HG02973 (cell line): ENCODE data around the gene CD59.
A peak's percentile ranks its signal among the peaks of the same experiment; 100 is the strongest.
"Not testable (repeated sequence)": the region's sequence is repeated elsewhere in the genome, so short reads cannot be mapped to it uniquely, and the experiment has no call there.

Source experiments
- ATAC-seq: cut with Tn5 transposase; IDR thresholded peaks from one replicate; pipeline ENCODE4 v1.9.1; 2021; ENCODE audit warnings: moderate library complexity; ENCODE audit not compliant: unreplicated experiment

Gene CD59

DNA sequence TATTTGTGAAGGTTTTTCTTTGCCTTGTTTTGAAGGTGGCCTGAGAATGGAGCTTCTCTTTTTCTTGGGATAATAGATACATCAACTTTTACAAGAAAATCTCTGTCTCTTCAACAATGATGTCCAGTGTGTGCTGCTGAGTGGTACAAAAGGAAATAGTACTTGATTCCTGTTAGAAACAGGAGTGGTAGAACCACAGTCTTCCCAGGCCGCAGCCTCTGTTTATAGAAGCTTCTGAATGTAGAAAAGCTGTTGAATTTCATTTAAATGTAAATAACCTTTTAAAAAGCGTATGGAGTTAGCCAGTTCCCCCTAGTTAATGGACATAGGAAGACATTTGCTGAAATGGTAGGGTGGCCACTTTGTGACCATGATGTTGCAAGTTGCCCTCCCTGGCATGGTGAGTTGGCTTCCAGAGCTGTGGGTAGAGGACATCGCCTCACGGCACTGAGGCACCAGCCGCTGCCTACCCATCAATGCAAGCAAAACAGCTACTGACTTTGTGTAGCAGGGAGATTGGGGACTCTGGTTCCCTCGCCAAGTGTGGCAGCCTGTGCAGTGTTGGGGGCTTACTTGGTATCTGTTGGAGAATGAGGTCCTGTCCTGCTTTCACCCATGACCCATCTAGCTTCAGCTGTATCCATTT is 67.1 kb downstream of the CD59 start:
- ATAC-seq: no peak

DNA sequence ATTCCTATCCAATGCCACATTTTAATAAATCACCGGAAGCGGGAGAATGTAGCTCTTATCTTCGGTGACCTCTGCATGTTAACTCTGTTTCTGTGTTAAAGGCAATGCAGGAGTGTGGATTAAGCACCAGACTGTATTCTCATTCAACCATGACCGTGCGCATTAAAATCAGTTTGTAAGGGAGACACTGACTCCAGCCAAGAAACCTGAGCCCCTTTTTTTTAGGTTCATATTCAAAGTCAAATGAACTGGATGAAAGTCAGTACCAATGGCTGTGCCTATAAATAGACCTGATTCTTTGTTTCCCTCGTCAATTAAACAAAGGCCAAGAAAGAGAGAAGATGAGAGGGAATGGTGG is 67.8 kb downstream of the CD59 start:
- ATAC-seq: no peak

DNA sequence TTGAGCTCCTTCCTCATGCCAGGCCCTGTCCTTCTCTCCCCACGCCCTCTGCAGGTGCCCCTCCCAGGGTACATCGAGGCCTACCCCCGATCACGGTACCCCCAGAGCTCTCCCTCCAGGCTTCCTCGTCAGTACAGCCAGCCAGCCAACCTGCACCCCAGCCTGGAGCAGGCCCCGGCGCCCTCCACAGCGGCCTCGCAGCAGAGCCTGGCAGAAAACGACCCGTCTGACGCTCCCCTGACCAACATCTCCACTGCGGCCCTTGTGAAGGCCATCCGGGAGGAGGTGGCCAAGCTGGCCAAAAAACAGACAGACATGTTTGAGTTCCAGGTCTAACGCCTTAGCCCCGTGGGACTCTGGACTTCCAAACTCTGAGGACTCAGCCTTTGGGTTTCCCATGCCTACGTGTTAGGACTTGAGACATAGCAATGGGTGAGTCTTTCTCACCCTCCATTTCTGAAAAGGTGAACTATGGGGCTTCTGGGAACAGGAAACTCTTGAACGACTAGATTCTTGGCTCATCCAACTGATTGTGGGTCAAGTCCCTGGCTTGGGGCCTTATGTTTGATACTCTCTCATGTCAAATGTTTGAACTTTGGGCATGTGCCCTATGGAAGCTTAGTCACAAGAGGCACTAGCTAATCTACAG is 68.3 kb downstream of the CD59 start:
- no peak for ATAC-seq

- ATAC-seq: no peak
Measured at GRCh38 chr11:33665350-33666106, 70.7 kb downstream of the CD59 start.

- ATAC-seq: no peak
Measured at GRCh38 chr11:33664827-33665226, 71.4 kb downstream of the CD59 start.

GRCh38 chr11:33664166-33664565 is 72.1 kb downstream of the CD59 start:
- no peak for ATAC-seq

DNA sequence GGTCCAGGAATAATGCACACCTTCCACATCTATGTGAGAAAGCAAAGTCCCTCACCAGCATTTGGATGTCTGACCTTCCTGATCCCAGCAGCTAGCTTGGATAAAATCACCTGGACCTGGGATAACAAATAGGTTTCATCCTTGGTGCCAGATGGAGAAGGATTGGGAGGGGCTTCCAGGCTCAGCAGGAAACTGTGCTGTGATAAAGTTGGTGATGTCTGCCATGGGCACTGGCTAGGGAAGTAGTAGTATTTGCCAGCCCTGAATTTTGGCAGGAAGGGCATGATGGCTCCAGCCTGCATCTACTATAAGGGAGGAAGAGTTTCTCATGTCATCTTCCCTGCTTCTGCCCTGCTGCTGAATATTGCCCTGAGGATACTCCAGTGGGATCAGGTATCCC is 73.1 kb downstream of the CD59 start:
- ATAC-seq: no peak

GRCh38 chr11:33661526-33661925 is 74.7 kb downstream of the CD59 start:
- ATAC-seq: not testable (repeated sequence)

DNA sequence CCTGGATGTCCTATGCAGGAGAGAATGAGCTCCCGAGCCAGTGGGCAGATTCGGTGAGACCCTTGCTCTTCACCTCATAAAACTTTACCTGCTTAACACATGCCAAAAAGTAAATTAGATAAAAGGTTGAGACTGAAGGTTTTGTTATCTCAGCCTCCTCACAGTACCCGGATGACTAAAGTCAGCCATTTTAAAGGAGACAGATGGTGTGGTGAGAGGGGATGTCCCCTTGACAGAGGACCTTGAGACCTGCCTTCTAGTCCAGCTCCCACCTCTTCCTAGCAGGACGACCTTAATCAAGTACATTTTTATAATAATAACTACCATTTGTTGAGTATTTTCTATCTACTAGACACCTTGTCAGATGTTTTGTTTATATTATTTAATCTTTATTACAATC is 75.3 kb downstream of the CD59 start:
- no peak for ATAC-seq

DNA sequence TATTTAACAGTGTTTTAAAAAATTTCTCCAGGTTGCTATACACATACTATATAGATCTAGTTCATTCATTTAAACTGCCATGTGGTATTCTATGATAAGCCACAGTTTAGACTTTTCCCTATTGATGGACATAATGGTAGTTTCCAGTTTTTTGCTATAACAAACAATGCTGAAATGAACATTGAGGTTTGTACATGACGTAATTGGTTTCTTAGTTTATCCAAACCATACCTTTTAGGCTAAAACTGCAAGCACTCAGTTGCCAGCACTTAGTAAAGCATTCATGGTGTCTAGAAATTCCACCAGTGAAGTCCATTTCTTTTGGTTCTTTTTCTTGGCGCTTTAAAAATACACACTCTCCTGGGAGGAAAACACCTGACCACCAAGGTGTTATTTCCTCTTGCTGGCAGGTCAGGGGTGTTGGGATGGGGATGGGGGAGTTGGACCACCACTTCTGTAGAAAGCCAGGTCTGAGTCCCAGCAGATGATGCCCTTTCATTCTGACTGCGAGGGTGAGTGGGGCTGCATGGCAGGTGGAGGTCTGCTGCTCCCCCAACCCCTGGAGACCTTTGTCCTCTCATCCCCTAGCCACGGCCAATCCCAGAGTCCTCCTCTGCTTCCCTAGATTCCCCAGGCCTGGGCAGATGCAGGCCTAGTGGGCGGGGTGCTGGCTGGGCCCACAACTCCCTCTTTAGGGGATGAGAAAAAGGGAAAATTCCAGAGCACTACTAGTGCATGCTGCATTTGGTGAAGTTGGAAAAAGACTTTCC is 76.7 kb downstream of the CD59 start:
- no peak for ATAC-seq

GRCh38 chr11:33658195-33658900 is 77.9 kb downstream of the CD59 start:
- no peak for ATAC-seq

DNA sequence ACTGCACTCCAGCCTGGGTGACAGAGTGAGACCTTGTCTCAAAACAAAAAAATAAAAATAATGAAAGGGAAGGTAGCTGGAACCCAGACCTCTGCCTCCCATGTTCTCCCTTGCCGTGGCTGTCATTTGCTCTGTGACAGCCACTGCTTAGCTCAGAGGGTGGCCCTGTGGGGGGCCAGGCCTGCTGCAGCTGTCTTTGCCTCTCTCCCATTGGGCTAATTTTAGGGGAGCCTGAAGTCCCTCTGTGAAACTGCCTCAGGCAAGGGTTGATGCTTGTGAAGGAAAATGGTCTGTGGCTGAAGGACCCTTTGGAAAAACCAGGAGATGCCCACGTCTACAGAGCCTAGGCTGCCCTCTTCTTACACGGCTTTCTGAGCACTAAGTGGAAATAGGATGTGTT is 78.5 kb downstream of the CD59 start:
- no peak for ATAC-seq

GRCh38 chr11:33656768-33657167 is 79.5 kb downstream of the CD59 start:
- no peak for ATAC-seq

- peak; percentile 59 for ATAC-seq
Measured at GRCh38 chr11:33655842-33656600, 80.2 kb downstream of the CD59 start.

DNA sequence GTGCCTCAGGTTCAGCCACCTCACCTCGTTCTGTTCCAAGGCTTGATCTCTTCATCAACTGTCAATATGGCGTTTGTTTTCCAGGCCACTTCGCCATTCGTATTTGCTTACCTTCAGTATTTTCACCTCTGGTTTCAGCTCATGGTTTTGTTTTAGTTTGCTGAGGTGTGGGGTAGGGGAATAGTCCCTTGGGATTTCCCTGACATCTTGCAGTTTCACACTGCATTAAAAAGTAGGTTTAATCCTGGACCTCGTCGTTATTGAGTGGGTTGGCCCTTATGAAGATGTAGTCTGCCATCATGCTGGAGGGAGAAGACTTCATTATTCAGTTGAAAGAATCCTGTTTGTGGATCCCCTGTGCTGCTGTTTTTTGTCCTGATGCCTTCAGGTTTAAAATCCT is 81.6 kb downstream of the CD59 start:
- no peak for ATAC-seq
